GM13976 (cell line): Measurements from ENCODE around the gene CWF19L1.

Experiments
- DNase-seq: peaks from one replicate; pipeline ENCODE4 v3.0.0; 2012; ENCODE audit warnings: low spot score
- in situ Hi-C: fragments of 300-500 bp; cut with MboI; formaldehyde crosslinking; loops from one replicate; pipeline ENCODE4 v1.12.0; 2022; ENCODE audit warnings: low sequenced_read_pairs, mixed read lengths, inconsistent platforms; ENCODE audit not compliant: unreplicated experiment
- TF ChIP-seq, protein P1 (sequence below): IDR thresholded peaks from 2 replicates; pipeline ENCODE4 v1.5.1; 2012; ENCODE audit warnings: borderline replicate concordance, mild to moderate bottlenecking; ENCODE audit not compliant: insufficient read depth; ENCODE audit errors: extremely low read depth, missing control alignments, control extremely low read depth

CWF19L1 gene

DNA sequence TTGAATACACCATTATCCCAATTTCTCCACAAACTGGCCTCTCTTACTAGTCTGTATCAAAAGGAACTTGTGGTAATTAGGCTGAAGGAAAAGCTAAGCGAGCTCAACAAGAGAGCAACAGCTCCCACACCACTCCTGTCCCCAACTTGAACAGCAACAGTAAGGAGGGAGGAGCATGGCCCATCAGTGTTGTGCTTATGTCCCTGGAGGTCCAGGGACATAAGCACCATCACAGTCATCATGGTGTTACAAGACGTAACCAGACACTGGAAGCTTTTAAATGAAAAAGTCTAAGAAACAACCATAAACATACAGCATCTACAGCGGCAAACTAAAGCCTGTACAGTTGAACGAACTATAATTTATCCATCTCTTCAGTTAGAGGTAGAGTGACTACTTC, 82.6 kb downstream of the CWF19L1 start:
- in situ Hi-C loops, result no loop called here
- TF ChIP-seq, protein P1, sequence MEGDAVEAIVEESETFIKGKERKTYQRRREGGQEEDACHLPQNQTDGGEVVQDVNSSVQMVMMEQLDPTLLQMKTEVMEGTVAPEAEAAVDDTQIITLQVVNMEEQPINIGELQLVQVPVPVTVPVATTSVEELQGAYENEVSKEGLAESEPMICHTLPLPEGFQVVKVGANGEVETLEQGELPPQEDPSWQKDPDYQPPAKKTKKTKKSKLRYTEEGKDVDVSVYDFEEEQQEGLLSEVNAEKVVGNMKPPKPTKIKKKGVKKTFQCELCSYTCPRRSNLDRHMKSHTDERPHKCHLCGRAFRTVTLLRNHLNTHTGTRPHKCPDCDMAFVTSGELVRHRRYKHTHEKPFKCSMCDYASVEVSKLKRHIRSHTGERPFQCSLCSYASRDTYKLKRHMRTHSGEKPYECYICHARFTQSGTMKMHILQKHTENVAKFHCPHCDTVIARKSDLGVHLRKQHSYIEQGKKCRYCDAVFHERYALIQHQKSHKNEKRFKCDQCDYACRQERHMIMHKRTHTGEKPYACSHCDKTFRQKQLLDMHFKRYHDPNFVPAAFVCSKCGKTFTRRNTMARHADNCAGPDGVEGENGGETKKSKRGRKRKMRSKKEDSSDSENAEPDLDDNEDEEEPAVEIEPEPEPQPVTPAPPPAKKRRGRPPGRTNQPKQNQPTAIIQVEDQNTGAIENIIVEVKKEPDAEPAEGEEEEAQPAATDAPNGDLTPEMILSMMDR, result no peak
- peak; percentile 31 for DNase-seq

DNA sequence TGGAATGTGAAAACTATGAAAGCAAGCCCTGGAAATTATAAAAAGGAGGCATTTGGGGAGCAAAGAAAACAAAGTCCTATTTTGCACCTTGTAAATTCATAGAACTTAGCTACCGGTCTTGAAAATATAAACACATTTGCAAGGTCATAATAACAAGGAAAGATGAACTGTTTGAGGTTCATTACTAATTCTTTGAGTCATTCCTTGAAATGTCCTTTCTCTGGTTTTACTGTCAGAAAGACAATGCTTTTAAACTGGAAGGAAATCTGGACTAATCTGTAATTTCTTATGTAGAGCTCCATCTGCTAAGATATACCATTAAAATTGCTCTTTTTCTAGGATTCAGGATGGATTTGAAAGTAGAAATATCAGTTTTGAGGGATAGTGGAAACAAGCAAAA, 83.0 kb downstream of the CWF19L1 start:
- DNase-seq, result no peak
- in situ Hi-C loops, result no loop called here
- TF ChIP-seq, protein P1, result no peak

DNA sequence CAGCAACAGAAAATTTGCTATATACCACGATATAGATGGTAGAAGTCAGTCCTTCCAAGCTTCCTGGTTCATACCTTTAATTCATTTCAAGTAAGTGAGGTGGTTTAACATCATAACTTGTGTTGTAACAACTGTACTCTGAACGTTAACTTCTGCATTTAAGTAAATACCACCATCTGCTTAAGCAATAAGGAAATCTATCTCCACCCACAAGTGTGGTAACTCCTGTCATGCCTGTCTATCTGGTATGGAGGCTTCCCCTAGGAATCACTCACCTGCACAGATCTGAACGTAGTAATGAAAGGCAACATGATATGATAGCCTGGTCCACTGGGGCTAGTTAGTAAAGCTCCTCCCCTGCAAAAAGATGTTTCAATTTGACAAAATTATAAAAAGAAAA, 84.0 kb downstream of the CWF19L1 start:
- DNase-seq, result no peak
- in situ Hi-C loops, result no loop called here
- TF ChIP-seq, protein P1, result no peak

DNA sequence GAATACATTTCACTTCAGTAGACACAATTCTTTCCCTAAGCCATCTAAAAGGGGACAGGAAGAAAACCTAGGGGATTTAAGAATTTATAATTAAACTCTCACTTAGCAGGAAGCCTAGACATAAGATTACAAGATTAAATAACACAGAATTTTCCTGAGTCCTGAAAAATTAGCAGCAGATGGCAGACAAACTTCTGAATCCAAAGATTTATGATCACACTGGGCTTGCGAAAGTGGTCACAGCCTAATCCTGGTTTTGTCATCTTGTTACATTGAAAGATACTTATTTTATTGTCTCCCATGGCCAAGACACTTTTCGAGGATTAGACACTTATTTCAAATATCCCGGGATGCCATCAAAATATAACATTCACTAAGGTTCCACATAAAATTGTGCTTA, 84.5 kb downstream of the CWF19L1 start:
- in situ Hi-C loops, result no loop called here
- TF ChIP-seq, protein P1, result no peak
- no peak for DNase-seq
